Measurements from ENCODE around the gene RNF186.

Gene RNF186

DNA sequence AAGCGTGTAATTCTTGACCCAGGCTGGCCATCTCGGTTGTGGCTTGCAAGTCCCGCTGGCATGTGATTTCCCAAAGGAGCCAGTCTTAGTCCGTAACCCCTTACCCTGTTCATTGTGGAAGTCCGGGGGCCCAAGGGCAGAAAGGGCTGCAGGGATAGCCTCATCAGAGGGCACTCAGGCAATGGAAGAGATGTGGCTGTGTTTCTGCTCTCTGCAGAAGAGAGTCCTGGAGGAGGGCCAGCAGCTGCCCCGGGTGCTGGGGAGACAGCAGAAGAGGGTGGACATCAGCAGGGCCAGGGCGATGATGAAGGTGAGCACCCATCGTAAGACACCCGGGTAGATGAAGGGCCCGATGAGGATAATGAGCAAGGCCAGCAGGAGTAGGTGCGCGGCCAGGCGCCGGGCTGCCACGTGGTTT lies 830 bp downstream of the RNF186 start:
- no peak for ATAC-seq
- TF ChIP-seq BACH2 (CRISPR knock-in tag; IDR thresholded peaks at IDR 0.05; ENCODE audit: borderline replicate concordance) (no peak), RARB (CRISPR knock-in tag; IDR thresholded peaks at IDR 0.05) (no peak), ESRRG (CRISPR knock-in tag; IDR thresholded peaks at IDR 0.05) (no peak), ZNF8 (CRISPR knock-in tag; IDR thresholded peaks at IDR 0.05) (no peak), OSR1 (CRISPR knock-in tag; IDR thresholded peaks at IDR 0.05) (no peak), CSDC2 (CRISPR knock-in tag; IDR thresholded peaks at IDR 0.05) (no peak), ZNF565 (CRISPR knock-in tag; conservative IDR thresholded peaks at IDR 0.05; ENCODE audit: low read depth) (no peak), ZFP3 (CRISPR knock-in tag; IDR thresholded peaks at IDR 0.05) (no peak), POU6F1 (CRISPR knock-in tag; IDR thresholded peaks at IDR 0.05; ENCODE audit: borderline replicate concordance, low read depth) (no peak), CREB5 (CRISPR knock-in tag; IDR thresholded peaks at IDR 0.05; ENCODE audit: low read depth) (no peak), GLIS3 (CRISPR knock-in tag; IDR thresholded peaks at IDR 0.05) (no peak)
- TF ChIP-seq, protein P1, sequence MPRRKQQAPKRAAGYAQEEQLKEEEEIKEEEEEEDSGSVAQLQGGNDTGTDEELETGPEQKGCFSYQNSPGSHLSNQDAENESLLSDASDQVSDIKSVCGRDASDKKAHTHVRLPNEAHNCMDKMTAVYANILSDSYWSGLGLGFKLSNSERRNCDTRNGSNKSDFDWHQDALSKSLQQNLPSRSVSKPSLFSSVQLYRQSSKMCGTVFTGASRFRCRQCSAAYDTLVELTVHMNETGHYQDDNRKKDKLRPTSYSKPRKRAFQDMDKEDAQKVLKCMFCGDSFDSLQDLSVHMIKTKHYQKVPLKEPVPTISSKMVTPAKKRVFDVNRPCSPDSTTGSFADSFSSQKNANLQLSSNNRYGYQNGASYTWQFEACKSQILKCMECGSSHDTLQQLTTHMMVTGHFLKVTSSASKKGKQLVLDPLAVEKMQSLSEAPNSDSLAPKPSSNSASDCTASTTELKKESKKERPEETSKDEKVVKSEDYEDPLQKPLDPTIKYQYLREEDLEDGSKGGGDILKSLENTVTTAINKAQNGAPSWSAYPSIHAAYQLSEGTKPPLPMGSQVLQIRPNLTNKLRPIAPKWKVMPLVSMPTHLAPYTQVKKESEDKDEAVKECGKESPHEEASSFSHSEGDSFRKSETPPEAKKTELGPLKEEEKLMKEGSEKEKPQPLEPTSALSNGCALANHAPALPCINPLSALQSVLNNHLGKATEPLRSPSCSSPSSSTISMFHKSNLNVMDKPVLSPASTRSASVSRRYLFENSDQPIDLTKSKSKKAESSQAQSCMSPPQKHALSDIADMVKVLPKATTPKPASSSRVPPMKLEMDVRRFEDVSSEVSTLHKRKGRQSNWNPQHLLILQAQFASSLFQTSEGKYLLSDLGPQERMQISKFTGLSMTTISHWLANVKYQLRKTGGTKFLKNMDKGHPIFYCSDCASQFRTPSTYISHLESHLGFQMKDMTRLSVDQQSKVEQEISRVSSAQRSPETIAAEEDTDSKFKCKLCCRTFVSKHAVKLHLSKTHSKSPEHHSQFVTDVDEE (CRISPR knock-in tag; IDR thresholded peaks at IDR 0.05), result no peak

- TF ChIP-seq, protein P2, sequence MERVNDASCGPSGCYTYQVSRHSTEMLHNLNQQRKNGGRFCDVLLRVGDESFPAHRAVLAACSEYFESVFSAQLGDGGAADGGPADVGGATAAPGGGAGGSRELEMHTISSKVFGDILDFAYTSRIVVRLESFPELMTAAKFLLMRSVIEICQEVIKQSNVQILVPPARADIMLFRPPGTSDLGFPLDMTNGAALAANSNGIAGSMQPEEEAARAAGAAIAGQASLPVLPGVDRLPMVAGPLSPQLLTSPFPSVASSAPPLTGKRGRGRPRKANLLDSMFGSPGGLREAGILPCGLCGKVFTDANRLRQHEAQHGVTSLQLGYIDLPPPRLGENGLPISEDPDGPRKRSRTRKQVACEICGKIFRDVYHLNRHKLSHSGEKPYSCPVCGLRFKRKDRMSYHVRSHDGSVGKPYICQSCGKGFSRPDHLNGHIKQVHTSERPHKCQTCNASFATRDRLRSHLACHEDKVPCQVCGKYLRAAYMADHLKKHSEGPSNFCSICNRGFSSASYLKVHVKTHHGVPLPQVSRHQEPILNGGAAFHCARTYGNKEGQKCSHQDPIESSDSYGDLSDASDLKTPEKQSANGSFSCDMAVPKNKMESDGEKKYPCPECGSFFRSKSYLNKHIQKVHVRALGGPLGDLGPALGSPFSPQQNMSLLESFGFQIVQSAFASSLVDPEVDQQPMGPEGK (CRISPR knock-in tag; IDR thresholded peaks at IDR 0.05; ENCODE audit: borderline replicate concordance), result no peak
- TF ChIP-seq RARB (CRISPR knock-in tag; IDR thresholded peaks at IDR 0.05) (no peak), BACH2 (CRISPR knock-in tag; IDR thresholded peaks at IDR 0.05; ENCODE audit: borderline replicate concordance) (no peak), TCF4 (CRISPR knock-in tag; IDR thresholded peaks at IDR 0.05; ENCODE audit: borderline replicate concordance) (no peak), ZNF565 (CRISPR knock-in tag; conservative IDR thresholded peaks at IDR 0.05; ENCODE audit: low read depth) (no peak), SNAI2 (CRISPR knock-in tag; IDR thresholded peaks at IDR 0.05) (no peak), TOX (CRISPR knock-in tag; IDR thresholded peaks at IDR 0.05; ENCODE audit: borderline replicate concordance) (no peak), GLIS3 (CRISPR knock-in tag; IDR thresholded peaks at IDR 0.05) (no peak), ZC3H10 (CRISPR knock-in tag; IDR thresholded peaks at IDR 0.05) (no peak), PPARA (CRISPR knock-in tag; IDR thresholded peaks at IDR 0.05; ENCODE audit: borderline replicate concordance) (no peak), OSR1 (CRISPR knock-in tag; IDR thresholded peaks at IDR 0.05) (no peak), POU6F1 (CRISPR knock-in tag; IDR thresholded peaks at IDR 0.05; ENCODE audit: borderline replicate concordance, low read depth) (no peak), ESRRG (CRISPR knock-in tag; IDR thresholded peaks at IDR 0.05) (no peak), ZFP3 (CRISPR knock-in tag; IDR thresholded peaks at IDR 0.05) (no peak), ISL1 (CRISPR knock-in tag; IDR thresholded peaks at IDR 0.05) (no peak)
- TF ChIP-seq, protein P3, sequence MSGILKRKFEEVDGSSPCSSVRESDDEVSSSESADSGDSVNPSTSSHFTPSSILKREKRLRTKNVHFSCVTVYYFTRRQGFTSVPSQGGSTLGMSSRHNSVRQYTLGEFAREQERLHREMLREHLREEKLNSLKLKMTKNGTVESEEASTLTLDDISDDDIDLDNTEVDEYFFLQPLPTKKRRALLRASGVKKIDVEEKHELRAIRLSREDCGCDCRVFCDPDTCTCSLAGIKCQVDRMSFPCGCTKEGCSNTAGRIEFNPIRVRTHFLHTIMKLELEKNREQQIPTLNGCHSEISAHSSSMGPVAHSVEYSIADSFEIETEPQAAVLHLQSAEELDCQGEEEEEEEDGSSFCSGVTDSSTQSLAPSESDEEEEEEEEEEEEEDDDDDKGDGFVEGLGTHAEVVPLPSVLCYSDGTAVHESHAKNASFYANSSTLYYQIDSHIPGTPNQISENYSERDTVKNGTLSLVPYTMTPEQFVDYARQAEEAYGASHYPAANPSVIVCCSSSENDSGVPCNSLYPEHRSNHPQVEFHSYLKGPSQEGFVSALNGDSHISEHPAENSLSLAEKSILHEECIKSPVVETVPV (CRISPR knock-in tag; IDR thresholded peaks at IDR 0.05), result no peak
- TF ChIP-seq, protein P1 (CRISPR knock-in tag; IDR thresholded peaks at IDR 0.05), result no peak
- ATAC-seq, result no peak
Observed at GRCh38 chr1:19813643-19813960, 1.5 kb downstream of the RNF186 start.

Data from SK-N-SH treated with all-trans-retinoic acid at 6 μM for 48 hours (cell line).